Neural crest cell (in vitro differentiated cells): ENCODE measurements around the gene USP43. TPM values are rescaled to one million over a fixed set of nuclear protein-coding genes. Genes with fewer than 3 reads are reported as not detected.

Source experiments
- DNase-seq: peaks from one replicate; pipeline ENCODE4 v3.0.0; 2021; ENCODE audit warnings: low read depth, mixed read lengths, low spot score
- H3K27ac Mint-ChIP-seq: one replicate; pipeline ENCODE4 v1.8.0; 2021; ENCODE audit warnings: mild to moderate bottlenecking, mixed read lengths; ENCODE audit not compliant: unreplicated experiment
- H3K27me3 Mint-ChIP-seq: 2 replicates; pipeline ENCODE4 v1.8.0; 2021; ENCODE audit warnings: low read depth, mild to moderate bottlenecking, mixed read lengths
- H3K36me3 Mint-ChIP-seq: 2 replicates; pipeline ENCODE4 v1.8.0; 2021; ENCODE audit warnings: low read depth, mild to moderate bottlenecking, mixed read lengths
- H3K4me1 Mint-ChIP-seq: 2 replicates; pipeline ENCODE4 v1.8.0; 2021; ENCODE audit warnings: mixed read lengths
- H3K4me3 Mint-ChIP-seq: one replicate; pipeline ENCODE4 v1.8.0; 2021; ENCODE audit warnings: mild to moderate bottlenecking, mixed read lengths
- H3K9me3 Mint-ChIP-seq: 2 replicates; pipeline ENCODE4 v1.8.0; 2021; ENCODE audit warnings: mixed read lengths
- total RNA-seq: library from RNA; stranded (reverse); gene quantifications from 2 replicates; pipeline ENCODE4 v1.2.1, GENCODE V29; 2021
- TF ChIP-seq, protein P1 (sequence below): fragments of 200-600 bp; sonication (generic); conservative IDR thresholded peaks from 2 replicates; pipeline ENCODE4 v1.5.0; 2021; ENCODE audit warnings: antibody characterized with exemption, mild to moderate bottlenecking

Gene USP43
- total RNA-seq, 1 donor from 2014 or later, result 2.7 TPM

DNA sequence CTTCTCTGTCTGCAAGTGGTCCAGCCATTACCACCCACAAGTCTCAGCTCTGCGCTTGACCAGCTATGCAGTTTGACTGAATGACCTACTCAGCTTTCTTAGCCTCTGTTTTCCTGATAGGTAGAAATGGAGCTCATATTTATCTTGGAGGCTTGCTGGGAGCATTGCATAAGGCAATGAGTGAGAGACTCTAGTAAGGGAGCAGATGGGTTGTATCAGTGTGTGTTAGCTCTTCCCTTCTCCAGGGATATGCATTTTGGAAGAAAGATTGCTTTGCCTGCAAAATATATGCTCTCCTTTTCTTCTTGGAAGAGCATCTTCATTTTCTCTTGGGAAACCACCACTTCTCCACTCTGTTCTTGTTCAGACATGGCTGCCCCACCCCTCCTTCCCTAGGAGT lies 120.0 kb downstream of the USP43 start:
- Mint-ChIP-seq H3K4me1 (no peaks in the 10 kb centered on the region), H3K9me3 (no peaks in the 10 kb centered on the region), H3K27me3 (peaks cover 34% of the 10 kb centered on the region), H3K27ac (no peak overlapping the region), H3K36me3 (no peaks in the 10 kb centered on the region), H3K4me3 (no peak overlapping the region)
- DNase-seq, result no peak
- TF ChIP-seq, protein P1, sequence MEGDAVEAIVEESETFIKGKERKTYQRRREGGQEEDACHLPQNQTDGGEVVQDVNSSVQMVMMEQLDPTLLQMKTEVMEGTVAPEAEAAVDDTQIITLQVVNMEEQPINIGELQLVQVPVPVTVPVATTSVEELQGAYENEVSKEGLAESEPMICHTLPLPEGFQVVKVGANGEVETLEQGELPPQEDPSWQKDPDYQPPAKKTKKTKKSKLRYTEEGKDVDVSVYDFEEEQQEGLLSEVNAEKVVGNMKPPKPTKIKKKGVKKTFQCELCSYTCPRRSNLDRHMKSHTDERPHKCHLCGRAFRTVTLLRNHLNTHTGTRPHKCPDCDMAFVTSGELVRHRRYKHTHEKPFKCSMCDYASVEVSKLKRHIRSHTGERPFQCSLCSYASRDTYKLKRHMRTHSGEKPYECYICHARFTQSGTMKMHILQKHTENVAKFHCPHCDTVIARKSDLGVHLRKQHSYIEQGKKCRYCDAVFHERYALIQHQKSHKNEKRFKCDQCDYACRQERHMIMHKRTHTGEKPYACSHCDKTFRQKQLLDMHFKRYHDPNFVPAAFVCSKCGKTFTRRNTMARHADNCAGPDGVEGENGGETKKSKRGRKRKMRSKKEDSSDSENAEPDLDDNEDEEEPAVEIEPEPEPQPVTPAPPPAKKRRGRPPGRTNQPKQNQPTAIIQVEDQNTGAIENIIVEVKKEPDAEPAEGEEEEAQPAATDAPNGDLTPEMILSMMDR, result no peak

GRCh38 chr17:9766970-9767369 lies 121.7 kb downstream of the USP43 start:
- H3K36me3 Mint-ChIP-seq, result no peaks in the 10 kb centered on the region
- H3K27ac Mint-ChIP-seq, result peak overlapping the region; percentile 84
- no peaks in the 10 kb centered on the region for H3K4me1 Mint-ChIP-seq
- no peak overlapping the region for H3K4me3 Mint-ChIP-seq
- DNase-seq, result no peak
- H3K27me3 Mint-ChIP-seq, result peaks cover 34% of the 10 kb centered on the region
- no peaks in the 10 kb centered on the region for H3K9me3 Mint-ChIP-seq
- TF ChIP-seq, protein P1, result no peak

DNA sequence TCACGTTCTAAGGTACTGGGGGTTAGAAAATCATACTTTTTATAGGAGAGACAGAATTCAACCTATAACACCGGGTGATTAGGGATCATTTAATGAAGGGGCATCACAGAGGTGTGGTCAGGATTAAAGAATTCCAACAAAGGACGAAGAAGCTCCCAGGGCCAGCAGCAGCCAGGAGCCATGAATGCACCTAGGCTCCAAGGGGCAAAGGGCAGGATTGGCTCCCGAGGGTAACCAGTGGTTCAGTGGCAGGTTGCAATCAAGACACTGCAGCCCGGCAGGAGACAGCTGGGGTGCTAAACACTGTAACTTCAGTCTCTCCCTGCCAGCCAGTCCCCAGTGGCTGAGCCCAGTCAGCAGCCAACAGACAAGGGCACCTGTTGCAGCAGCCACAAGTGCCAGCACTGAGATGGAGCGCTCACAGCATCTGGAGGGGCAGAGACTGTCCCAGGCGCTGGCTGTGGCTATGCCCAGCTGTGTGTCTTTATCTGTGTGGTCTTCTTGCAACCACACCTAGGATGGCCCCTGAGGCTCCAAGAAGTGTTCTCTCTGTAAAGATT lies 122.2 kb downstream of the USP43 start:
- no peak overlapping the region for H3K4me3 Mint-ChIP-seq
- H3K9me3 Mint-ChIP-seq, result no peaks in the 10 kb centered on the region
- no peaks in the 10 kb centered on the region for H3K4me1 Mint-ChIP-seq
- DNase-seq, result no peak
- no peak overlapping the region for H3K27ac Mint-ChIP-seq
- TF ChIP-seq, protein P1, result no peak
- H3K27me3 Mint-ChIP-seq, result peaks cover 30% of the 10 kb centered on the region
- no peaks in the 10 kb centered on the region for H3K36me3 Mint-ChIP-seq

GRCh38 chr17:9768381-9768934 lies 123.1 kb downstream of the USP43 start:
- no peaks in the 10 kb centered on the region for H3K36me3 Mint-ChIP-seq
- TF ChIP-seq, protein P1, result peak; percentile 79
- no peak overlapping the region for H3K27ac Mint-ChIP-seq
- no peaks in the 10 kb centered on the region for H3K4me1 Mint-ChIP-seq
- peaks cover 24% of the 10 kb centered on the region for H3K27me3 Mint-ChIP-seq
- H3K4me3 Mint-ChIP-seq, result no peak overlapping the region
- DNase-seq, result peak; percentile 9
- H3K9me3 Mint-ChIP-seq, result no peaks in the 10 kb centered on the region

- Mint-ChIP-seq H3K9me3 (no peaks in the 10 kb centered on the region), H3K4me1 (no peaks in the 10 kb centered on the region), H3K36me3 (no peaks in the 10 kb centered on the region), H3K27ac (no peak overlapping the region), H3K27me3 (peaks cover 17% of the 10 kb centered on the region), H3K4me3 (no peak overlapping the region)
- no peak for DNase-seq
- TF ChIP-seq, protein P1, result no peak
Observed at GRCh38 chr17:9769036-9769695, 123.8 kb downstream of the USP43 start.
